Activated CD4-positive, alpha-beta T cell treated with anti-CD3 and anti-CD28 coated beads, Interleukin-2, amount 10 ng/mL, durations not matched to agents 7 days and 5 days (primary cell): ENCODE data around the gene ZXDC. TPM values are rescaled to one million over a fixed set of nuclear protein-coding genes. Genes with fewer than 3 reads are reported as not detected.
A peak's percentile ranks its signal among the peaks of the same experiment; 100 is the strongest.

Experiments used
- CTCF ChIA-PET: fragments of 350-600 bp; sonication (Branson Sonifier 250); formaldehyde crosslinking; loops from one replicate; lab custom pipeline; 2021; ENCODE audit warnings: antibody characterized with exemption; lab: Charles Lee
- POLR2A ChIA-PET: fragments of 350-600 bp; sonication (Branson Sonifier 250); formaldehyde crosslinking; loops from one replicate; lab custom pipeline; 2021; ENCODE audit warnings: antibody characterized with exemption; lab: Charles Lee
- DNase-seq: peaks from one replicate; pipeline ENCODE4 v3.0.0-alpha.2; 2020
- H3K27ac Mint-ChIP-seq: one replicate; pipeline ENCODE4 v1.8.0; 2021; ENCODE audit warnings: mild to moderate bottlenecking, moderate library complexity, mixed read lengths
- H3K27me3 Mint-ChIP-seq: one replicate; pipeline ENCODE4 v1.8.0; 2021; ENCODE audit warnings: mixed read lengths
- H3K36me3 Mint-ChIP-seq: one replicate; pipeline ENCODE4 v1.8.0; 2021; ENCODE audit warnings: low read depth, mixed read lengths
- H3K4me1 Mint-ChIP-seq: one replicate; pipeline ENCODE4 v1.8.0; 2021; ENCODE audit warnings: mixed read lengths
- H3K4me3 Mint-ChIP-seq: one replicate; pipeline ENCODE4 v1.8.0; 2021; ENCODE audit warnings: mild to moderate bottlenecking, moderate library complexity, mixed read lengths
- H3K9me3 Mint-ChIP-seq: one replicate; pipeline ENCODE4 v1.8.0; 2021; ENCODE audit warnings: mixed read lengths
- total RNA-seq, 2 experiments: library from RNA; stranded (reverse); gene quantifications; one replicate each; pipeline ENCODE4 v1.2.3, GENCODE V29; 2021

The ZXDC gene
- total RNA-seq, 2 experiments from 2014 or later, result 27.8 to 28.2 TPM

DNA sequence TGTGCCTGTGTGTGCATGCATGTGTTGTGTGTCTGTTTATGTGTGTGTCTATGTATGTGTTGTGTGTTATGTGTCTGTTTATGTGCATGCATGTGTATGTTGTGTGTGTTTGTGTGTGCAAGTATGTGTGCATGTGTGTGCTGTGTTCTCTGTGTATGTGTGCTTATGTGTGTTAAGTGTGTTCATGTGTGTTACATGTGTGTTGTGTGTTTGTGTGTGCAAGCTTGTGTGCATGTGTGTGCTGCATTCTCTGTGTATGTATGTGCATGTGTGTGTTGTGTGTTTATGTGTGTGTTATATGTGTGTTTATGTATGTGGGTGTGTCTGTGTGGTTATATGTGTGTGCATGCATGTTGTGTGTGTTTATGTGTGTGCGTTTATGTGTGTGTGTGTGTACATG lies 27.0 kb upstream of the ZXDC start:
- Mint-ChIP-seq H3K4me3 (no peak overlapping the region), H3K27me3 (no peaks in the 10 kb centered on the region), H3K4me1 (peaks cover 5% of the 10 kb centered on the region), H3K9me3 (no peaks in the 10 kb centered on the region), H3K27ac (no peak overlapping the region), H3K36me3 (no peaks in the 10 kb centered on the region)
- CTCF ChIA-PET, result no interaction called here
- POLR2A ChIA-PET, result no interaction called here
- DNase-seq, result no peak

DNA sequence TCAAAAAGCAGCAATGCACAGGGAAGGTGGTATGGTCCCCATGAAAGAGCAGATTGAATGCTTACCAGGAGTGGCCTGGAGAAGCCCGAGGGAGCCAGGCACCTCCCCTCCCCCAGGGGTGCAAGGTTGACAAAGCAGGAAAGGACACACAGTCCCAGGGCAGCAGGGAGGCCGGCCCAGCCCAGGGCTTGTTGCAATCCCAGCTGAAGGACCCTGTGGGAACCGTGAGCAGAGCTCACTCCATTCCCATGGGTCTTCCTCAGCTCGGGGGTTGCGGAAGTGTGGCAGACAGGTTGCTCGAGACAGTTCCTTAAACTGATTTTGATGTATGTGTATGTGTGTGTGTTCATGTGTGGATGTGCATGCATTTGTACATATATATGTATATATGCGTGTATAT lies 26.0 kb upstream of the ZXDC start:
- H3K36me3 Mint-ChIP-seq, result no peaks in the 10 kb centered on the region
- H3K4me3 Mint-ChIP-seq, result no peak overlapping the region
- POLR2A ChIA-PET, result no interaction called here
- DNase-seq, result no peak
- H3K4me1 Mint-ChIP-seq, result peaks cover 10% of the 10 kb centered on the region
- no peak overlapping the region for H3K27ac Mint-ChIP-seq
- H3K27me3 Mint-ChIP-seq, result no peaks in the 10 kb centered on the region
- no peaks in the 10 kb centered on the region for H3K9me3 Mint-ChIP-seq
- CTCF ChIA-PET, result no interaction called here

DNA sequence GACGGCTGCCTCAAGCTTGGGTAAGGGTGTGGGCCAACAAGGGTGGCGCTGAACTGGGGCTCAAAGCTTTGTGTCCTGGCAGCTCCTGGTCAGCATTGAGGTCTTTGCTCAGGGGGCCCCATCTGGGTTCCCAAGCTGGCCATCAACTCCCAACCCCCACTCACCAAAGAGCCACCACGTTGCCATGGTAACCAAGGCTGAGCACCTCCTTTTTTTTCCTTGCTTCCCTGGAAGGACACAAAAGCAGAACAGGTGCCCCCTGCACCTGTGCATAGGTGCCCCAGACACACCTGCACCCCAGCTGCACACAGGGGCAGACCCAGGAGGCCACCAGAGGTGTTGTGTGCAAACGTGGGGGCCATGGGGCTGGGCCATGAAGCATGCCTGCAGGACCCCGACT lies 25.4 kb upstream of the ZXDC start:
- CTCF ChIA-PET, result no interaction called here
- Mint-ChIP-seq H3K27me3 (no peaks in the 10 kb centered on the region), H3K36me3 (no peaks in the 10 kb centered on the region), H3K9me3 (no peaks in the 10 kb centered on the region), H3K27ac (no peak overlapping the region), H3K4me1 (peaks cover 10% of the 10 kb centered on the region), H3K4me3 (no peak overlapping the region)
- no peak for DNase-seq
- POLR2A ChIA-PET, result no interaction called here

DNA sequence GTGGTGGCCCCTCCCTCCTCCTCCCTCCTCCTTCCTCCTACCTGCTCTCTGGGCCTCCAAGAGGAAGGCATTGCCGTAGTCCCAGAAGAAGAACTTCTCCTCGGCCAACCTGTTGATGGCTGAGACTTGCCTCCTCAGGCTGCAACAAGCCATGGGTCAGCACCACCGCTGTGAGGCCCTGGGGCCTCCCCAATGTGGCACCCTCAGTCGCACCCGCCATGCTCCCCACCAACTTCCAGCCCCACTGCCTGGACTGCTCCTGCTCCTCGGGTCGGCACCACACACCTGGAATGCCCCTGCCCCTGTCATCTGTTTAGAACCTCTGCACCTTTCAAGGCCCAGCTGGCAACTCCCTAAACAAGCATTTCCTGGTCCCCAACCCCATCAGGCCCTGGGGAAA lies 24.3 kb upstream of the ZXDC start:
- Mint-ChIP-seq H3K9me3 (no peaks in the 10 kb centered on the region), H3K27ac (no peak overlapping the region), H3K27me3 (no peaks in the 10 kb centered on the region), H3K4me1 (peaks cover 10% of the 10 kb centered on the region), H3K36me3 (no peaks in the 10 kb centered on the region), H3K4me3 (no peak overlapping the region)
- ChIA-PET POLR2A (no interaction called here), CTCF (no interaction called here)
- no peak for DNase-seq

DNA sequence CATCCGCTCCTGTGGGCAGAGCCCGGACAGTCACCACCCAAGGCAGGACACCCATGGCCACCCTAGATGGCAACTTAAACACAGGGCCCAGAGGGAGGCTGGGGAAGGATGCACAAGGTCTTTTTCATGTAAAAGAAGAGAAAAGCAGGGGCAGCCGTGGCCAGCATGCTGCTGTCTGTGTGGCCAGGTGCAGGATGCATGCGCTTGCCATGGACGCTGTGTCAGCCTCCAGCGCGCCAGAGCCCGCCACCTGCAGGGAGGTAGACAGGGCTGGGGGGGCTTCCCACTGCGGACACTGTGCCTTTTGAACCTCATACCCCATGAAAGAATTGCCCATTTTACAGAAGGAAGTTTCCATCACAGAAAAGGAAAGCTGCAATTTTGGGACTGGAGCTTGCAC lies 23.7 kb upstream of the ZXDC start:
- CTCF ChIA-PET, result no interaction called here
- Mint-ChIP-seq H3K27ac (no peak overlapping the region), H3K4me1 (peaks cover 11% of the 10 kb centered on the region), H3K27me3 (no peaks in the 10 kb centered on the region), H3K4me3 (no peak overlapping the region), H3K9me3 (no peaks in the 10 kb centered on the region), H3K36me3 (no peaks in the 10 kb centered on the region)
- POLR2A ChIA-PET, result no interaction called here
- DNase-seq, result no peak

DNA sequence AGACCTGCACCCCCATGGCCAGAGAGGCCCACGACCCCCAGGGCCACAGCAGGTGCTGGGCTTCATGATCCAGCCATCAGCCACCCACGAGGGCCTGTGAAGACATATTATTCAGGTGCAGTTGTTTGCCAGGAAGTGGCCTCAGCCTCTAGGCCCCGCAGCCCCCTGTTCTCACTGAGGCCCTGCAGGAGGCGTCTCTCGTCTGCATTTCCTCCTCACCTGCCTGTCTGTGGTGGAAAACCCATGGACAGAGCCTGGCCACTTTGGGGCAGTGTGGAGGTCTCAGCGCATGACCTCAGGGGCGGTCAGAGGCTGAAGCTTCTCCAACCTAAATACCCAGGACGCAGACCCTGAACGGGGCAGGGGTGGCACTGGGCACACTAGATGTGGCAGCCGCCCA lies 23.2 kb upstream of the ZXDC start:
- peaks cover 14% of the 10 kb centered on the region for H3K4me1 Mint-ChIP-seq
- no peaks in the 10 kb centered on the region for H3K27me3 Mint-ChIP-seq
- no peak overlapping the region for H3K4me3 Mint-ChIP-seq
- peak overlapping the region; percentile 63 for H3K27ac Mint-ChIP-seq
- no peaks in the 10 kb centered on the region for H3K9me3 Mint-ChIP-seq
- H3K36me3 Mint-ChIP-seq, result no peaks in the 10 kb centered on the region
- DNase-seq, result no peak
- CTCF ChIA-PET, result no interaction called here
- POLR2A ChIA-PET, result no interaction called here

DNA sequence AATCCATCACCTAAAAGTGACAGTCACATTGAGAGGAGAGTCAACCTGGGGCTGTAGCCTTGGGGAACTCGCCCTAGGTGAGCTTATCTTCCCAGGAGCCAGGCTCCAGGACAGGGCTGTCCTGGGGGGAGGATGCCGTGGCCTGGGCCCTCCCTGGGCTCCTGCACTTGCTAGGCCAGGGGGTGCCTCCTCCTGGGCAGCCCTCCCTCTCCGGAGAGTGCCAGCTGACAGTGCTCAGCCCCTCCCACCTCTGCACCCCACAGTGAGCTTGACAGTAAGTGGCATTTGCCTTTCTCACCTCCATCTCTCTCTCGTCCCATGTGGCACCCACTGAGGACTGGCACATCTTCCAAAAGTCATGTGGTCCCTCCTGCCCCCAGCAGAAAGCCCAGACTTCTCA lies 22.8 kb upstream of the ZXDC start:
- POLR2A ChIA-PET, result no interaction called here
- peak overlapping the region; percentile 63 for H3K27ac Mint-ChIP-seq
- no peaks in the 10 kb centered on the region for H3K36me3 Mint-ChIP-seq
- no peaks in the 10 kb centered on the region for H3K27me3 Mint-ChIP-seq
- H3K9me3 Mint-ChIP-seq, result no peaks in the 10 kb centered on the region
- CTCF ChIA-PET, result no interaction called here
- H3K4me3 Mint-ChIP-seq, result no peak overlapping the region
- peaks cover 15% of the 10 kb centered on the region for H3K4me1 Mint-ChIP-seq
- DNase-seq, result no peak

DNA sequence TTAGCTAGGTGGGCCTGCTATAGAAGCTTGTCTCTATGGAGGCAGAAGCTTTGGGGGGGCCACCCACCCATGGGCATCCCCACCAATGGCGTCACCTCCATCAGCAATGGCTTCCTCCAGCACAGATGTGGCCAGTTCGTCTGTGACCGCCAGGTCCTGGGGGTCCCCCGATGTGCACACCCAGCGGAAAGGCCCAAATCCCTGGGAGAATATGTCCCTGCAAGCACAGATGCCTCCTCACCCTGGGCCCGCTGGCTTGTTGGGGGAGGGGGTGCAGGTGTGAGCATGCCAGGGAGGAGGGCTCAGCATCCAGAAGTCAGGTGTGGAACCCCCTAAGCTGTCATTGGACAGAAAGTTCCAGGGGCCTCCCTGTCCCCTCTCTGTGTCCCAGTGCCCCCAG lies 22.3 kb upstream of the ZXDC start:
- ChIA-PET POLR2A (no interaction called here), CTCF (no interaction called here)
- Mint-ChIP-seq H3K4me3 (no peak overlapping the region), H3K27me3 (no peaks in the 10 kb centered on the region), H3K9me3 (no peaks in the 10 kb centered on the region), H3K36me3 (no peaks in the 10 kb centered on the region), H3K27ac (no peak overlapping the region), H3K4me1 (peaks cover 17% of the 10 kb centered on the region)
- DNase-seq, result no peak

DNA sequence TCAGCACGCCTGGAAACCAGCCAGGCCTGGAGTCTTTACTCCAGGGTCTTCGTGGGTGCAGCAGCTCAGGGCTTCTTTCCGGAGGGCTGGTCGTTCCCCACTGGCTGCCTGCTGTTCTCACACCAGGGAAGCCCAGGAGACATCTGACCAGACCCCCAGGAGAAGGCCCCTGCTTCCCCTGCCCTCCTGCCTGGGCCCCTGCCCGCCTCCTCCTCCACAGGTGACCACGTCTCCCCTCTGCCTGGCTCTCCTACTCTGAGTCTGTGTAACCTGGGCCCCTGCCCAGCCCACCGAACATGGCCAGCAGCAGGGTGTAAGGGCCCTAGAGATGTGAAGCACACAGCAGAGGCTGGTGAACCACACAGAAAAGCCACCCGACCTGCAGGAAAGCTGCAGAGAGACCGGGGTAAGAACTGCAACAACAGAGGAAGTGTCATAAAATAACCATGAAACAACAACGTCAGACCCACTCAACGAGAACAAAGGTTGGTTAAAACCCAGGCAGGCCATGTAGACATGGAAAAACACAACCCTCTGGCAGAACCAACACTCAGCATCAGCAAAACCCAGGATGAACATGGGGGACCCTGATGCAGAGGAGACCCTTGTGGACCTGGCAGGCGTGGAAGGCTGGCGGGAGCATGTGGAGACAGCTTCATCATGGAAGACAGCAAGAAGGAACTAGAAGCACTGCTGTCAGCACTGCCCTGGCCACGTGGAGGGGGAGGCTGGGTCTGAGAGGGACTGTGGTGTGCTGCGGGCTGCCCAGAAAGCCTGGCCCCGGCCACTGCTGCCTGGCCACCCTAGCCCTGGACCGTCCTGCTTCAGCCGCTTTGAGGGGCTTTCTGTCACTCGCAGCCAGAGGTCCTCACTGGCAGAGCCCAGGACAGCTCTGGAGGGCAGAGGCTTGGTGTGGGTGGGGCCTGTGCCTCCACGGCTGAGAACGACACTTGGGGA lies 21.5 kb upstream of the ZXDC start:
- DNase-seq, result no peak
- no peaks in the 10 kb centered on the region for H3K36me3 Mint-ChIP-seq
- POLR2A ChIA-PET, result no interaction called here
- H3K27me3 Mint-ChIP-seq, result no peaks in the 10 kb centered on the region
- H3K9me3 Mint-ChIP-seq, result no peaks in the 10 kb centered on the region
- no peak overlapping the region for H3K4me3 Mint-ChIP-seq
- H3K27ac Mint-ChIP-seq, result peak overlapping the region; percentile 68
- CTCF ChIA-PET, result interaction anchor here (0.8 kb wide), 1 partner anchor 14 kb away, joined by 3 read pairs; no protein-coding TSS in a partner anchor
- peaks cover 17% of the 10 kb centered on the region for H3K4me1 Mint-ChIP-seq

DNA sequence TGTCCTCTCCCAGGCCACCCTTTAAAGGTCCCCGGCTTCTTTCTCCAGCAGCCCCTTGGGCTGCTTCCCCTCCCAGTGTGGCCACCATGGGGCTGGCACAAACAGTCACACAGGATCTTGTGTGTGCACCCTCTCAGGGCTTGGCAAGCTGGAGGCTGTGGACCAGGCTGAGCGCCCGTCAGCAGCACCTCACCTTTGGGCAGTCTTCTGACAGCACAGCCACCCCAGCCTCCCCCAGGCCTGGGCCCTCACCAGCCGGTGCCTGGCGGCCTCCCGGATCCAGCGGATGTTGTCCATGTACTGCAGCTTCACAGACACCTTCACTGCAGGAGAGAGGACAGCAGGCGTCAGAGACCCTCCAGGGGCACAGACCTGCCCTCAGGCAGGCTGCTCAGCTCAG lies 20.1 kb upstream of the ZXDC start:
- no peaks in the 10 kb centered on the region for H3K27me3 Mint-ChIP-seq
- ChIA-PET POLR2A (no interaction called here), CTCF (interaction anchor here (1.4 kb wide), 1 partner anchor 15 kb away, joined by 3 read pairs; no protein-coding TSS in a partner anchor)
- no peak overlapping the region for H3K27ac Mint-ChIP-seq
- H3K36me3 Mint-ChIP-seq, result no peaks in the 10 kb centered on the region
- peaks cover 17% of the 10 kb centered on the region for H3K4me1 Mint-ChIP-seq
- H3K9me3 Mint-ChIP-seq, result no peaks in the 10 kb centered on the region
- no peak for DNase-seq
- no peak overlapping the region for H3K4me3 Mint-ChIP-seq

DNA sequence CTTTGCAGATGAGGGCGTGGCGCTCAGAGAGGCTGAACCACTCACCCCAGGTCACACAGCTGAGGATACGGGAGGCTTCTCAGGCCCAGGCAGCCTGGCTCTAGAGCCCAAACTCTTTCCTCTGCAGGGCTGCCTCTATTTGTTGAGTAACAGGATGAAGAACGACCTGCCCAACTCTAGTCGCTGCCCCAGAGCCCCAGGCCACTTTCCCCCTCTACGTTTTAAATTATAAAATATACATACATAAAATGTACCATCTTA lies 19.2 kb upstream of the ZXDC start:
- H3K36me3 Mint-ChIP-seq, result no peaks in the 10 kb centered on the region
- no peak for DNase-seq
- CTCF ChIA-PET, result no interaction called here
- no peak overlapping the region for H3K27ac Mint-ChIP-seq
- peaks cover 17% of the 10 kb centered on the region for H3K4me1 Mint-ChIP-seq
- no peak overlapping the region for H3K4me3 Mint-ChIP-seq
- no peaks in the 10 kb centered on the region for H3K27me3 Mint-ChIP-seq
- POLR2A ChIA-PET, result no interaction called here
- no peaks in the 10 kb centered on the region for H3K9me3 Mint-ChIP-seq

DNA sequence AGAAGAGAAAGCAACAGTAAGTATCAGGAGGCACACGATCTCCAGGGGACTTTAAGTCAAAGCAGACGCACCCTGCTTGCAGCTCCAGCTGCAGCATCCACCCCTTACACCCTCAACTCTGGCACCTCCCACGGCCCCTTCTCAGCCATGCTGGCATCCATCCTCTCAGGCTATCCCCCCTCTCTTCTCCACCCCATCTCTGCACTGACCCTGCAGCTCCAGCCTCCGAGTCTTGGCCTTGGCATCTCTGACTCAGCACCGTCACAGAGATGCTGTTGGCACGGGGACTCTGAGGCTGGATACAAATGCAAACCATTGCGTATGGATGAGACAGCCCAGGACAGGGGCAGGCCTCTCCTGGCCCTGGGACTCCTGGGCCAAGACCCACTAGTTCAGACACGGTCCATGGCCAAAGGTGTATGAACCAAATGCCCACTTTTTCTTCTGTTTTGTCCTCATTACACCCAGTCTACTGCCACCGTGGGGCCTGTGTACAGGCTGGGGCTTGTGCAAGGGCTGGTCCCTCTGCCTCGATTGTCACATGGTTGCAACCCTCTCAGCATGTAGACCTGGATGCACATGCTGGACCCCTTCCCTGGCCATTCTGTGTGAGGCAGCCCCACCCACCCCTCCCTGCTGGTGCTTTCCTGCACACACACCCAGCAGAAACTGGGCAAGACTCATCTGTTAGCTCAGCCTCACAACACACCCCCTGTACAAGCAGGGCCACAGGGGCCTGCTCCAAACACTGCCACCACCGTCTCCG lies 18.7 kb upstream of the ZXDC start:
- Mint-ChIP-seq H3K27ac (no peak overlapping the region), H3K9me3 (no peaks in the 10 kb centered on the region), H3K4me1 (peaks cover 17% of the 10 kb centered on the region), H3K4me3 (no peak overlapping the region), H3K36me3 (no peaks in the 10 kb centered on the region), H3K27me3 (no peaks in the 10 kb centered on the region)
- no peak for DNase-seq
- ChIA-PET CTCF (interaction anchor here (0.8 kb wide), 1 partner anchor 10 kb away, joined by 3 read pairs; no protein-coding TSS in a partner anchor), POLR2A (no interaction called here)

DNA sequence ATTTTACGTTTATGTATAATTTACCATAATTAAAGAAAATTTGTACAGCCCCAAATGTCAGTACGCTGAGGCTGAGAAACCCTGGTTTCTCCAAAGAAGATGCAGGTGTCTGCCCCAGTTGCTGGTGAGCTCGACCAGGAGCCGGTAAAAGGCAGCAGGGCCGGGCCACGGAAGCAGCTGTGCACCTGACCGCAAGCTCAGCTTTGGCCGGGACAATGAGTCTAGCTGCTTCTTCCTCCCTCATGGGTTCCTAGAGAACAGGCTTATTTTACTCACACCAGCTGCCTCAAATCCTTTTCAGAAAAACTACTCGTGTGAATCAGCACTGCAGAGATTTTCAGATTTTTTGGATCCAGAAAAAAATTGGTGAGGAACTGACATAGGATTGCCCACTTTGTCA lies 18.0 kb upstream of the ZXDC start:
- CTCF ChIA-PET, result interaction anchor here (0.8 to 1.2 kb wide), 2 partner anchors 9 to 17 kb away, joined by 3 read pairs; no protein-coding TSS in a partner anchor
- no peak overlapping the region for H3K4me3 Mint-ChIP-seq
- no peaks in the 10 kb centered on the region for H3K9me3 Mint-ChIP-seq
- POLR2A ChIA-PET, result no interaction called here
- no peak for DNase-seq
- peaks cover 13% of the 10 kb centered on the region for H3K4me1 Mint-ChIP-seq
- H3K27ac Mint-ChIP-seq, result no peak overlapping the region
- H3K27me3 Mint-ChIP-seq, result no peaks in the 10 kb centered on the region
- no peaks in the 10 kb centered on the region for H3K36me3 Mint-ChIP-seq
